NCI-H128 (cell line): ENCODE measurements around the gene OSTF1.

Source experiments
- DNase-seq: peaks from one replicate; lab custom pipeline; 2025; ENCODE audit not compliant: unreplicated experiment; lab: John Stamatoyannopoulos, UW

Gene OSTF1

DNA sequence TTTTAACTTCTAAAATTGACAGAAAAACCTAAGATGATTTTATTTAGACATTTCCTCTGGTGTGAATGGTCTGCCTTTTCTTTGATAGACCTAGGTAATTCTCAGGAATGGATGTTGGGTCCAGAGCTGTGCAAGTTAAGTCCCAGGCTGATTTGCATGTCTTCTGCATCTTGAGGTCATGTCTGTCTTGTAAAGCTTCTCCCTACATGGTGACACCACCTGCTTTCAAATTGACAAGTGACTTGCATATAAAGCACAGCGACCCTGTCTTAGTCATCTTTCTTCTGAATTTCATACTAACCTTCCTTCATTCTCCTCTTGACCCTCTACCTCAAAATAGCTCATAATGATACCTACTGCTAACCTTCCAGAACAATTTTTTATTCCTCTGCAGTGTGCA lies 29.2 kb downstream of the OSTF1 start:
- no peak for DNase-seq

DNA sequence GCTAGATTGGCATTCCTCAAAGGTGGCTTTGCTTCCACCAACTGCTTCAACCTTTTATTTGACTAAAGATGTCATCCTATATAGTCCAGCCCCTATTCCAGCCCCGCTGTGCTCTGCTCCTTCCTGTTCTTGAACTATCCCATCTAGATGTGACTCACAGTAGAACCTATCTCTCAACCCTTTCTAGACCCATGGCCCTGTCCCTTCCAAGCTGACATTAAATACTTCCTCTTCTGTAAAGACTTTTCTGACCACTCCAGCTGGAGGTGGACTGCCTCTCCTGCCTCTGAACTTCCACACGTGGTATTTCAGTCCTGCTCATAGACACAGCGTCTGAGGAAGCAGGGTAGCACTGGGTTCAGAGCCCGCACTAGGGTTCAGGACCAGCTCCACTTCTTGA lies 32.4 kb downstream of the OSTF1 start:
- no peak for DNase-seq

DNA sequence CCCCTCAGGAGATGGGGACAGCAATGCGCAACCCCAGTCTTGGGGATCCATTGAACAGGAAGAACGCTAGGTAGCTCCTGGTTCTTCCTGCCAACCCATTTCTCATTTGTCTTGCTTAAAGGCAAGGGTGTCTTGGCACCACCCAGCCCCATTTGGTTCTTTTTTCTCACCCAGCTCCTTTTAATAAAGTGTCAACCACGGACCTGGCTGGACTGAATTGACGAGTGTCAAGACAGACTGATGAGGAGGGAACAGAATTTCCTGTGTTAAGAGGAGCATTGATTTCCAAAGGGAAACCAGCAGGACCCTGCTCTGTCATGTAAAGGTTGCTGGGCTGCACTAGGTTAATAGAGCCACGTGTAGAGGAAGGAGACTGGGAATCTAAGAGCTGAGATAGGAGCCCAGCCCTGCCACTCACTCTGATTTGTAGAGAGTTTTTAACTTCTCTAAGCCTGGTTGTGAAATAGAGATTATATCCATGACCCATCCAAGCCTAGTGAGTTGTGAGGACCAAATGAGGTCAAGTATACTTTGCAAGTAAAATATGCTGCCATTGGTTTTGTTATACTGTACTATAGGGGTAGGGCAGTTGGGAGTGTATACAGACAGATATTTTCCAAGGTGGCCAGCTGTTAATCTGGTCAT lies 33.7 kb downstream of the OSTF1 start:
- no peak for DNase-seq

DNA sequence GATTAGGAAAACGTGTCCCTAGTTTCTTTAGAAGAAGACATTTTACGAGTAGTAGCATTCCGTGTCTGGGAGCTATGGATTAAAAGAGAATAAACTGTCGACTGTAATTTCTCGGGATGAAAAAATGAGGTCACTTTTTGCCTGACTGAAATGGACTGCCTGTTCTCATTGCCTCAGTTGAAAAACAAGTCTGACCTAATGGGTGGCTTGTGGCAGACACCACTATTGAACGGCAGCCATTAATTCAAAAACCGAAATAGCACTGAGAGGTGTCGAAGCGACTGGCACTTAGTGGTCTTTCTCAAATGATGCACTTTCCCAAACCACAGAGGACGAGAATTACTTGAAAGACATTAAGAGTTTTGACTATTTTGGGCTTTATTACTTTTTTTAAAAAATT lies 35.4 kb downstream of the OSTF1 start:
- no peak for DNase-seq

DNA sequence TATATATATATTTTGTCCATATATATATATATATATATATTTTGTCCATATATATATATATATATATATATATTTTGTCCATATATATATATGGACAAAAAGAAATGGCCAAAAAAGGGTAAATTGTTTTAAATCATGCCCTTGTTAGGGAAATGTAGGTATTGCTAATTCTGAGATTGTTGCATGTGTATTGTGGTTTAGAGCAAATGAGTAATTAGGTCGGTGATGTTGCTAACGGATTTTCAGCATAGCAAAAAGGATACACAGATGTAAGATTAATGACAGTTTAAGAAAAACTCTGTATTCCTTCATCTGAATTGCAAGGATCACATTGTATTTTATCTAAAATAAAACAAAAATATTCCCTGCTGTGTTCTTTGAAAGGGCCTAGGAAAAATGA lies 40.2 kb downstream of the OSTF1 start:
- DNase-seq = no peak

DNA sequence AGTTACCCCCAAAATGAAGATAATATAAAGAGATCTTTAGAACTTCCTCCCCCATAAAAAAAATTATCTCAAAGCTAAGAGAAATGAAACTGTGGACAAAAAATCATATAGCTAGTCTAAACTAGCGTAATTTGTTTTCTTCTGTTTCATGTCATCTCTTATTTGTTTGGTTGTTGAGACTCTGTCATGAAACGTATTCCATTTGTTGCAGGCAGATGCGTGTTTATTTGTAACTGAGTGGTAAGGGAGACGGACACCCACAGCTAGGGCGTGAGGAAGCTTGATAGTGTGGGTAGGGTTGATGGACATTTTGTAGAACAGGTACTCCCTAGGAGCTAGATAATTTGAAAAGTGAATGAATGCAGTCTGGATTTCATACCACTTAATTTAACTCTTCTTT lies 41.9 kb downstream of the OSTF1 start:
- no peak for DNase-seq

DNA sequence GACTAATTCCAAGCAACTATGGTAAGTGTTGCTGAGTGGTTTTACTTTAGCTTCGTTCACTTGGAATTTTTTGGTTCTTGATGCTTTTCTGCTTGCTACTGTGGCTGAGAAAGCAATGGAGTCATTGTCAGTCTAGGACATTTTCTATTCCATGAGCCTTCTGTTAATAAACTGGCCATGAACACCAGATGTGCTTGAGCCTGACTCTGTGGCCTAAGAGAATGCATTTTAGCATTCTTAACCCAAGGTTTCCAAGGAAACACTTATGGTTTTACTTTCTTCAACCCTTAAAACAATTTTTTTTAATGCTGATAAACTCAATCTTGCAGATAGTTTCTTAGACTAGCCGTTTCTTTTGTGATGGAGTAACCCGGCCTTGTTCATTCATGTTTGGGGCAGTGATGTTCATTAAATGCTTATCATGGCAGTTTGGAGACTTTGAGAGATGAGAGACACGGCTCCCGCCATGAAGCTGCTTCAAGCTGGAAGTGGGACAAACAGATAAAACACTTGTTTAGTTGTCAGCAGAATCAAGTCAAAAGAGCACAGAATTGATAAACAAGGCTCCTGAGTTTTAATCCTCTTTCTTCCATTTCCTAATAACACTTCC lies 42.4 kb downstream of the OSTF1 start:
- DNase-seq = no peak

DNA sequence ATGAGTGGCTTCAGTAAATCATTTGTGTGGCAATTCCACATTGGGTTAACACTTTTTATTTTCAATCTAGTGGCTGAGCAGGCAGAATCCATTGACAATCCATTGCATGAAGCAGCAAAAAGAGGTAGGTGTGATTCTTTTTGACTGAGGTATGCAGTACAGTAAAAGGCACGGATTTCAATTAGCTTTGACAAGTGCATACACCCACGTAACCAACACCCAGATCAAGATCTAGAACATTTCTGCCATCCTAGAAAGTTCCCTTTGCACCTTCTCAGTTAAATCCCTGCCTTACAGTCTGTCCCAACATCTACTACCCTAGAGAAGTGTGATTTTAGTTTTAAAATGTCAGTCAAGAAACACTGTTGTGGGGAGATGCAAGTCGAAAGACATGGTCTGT lies 43.4 kb downstream of the OSTF1 start:
- no peak for DNase-seq

DNA sequence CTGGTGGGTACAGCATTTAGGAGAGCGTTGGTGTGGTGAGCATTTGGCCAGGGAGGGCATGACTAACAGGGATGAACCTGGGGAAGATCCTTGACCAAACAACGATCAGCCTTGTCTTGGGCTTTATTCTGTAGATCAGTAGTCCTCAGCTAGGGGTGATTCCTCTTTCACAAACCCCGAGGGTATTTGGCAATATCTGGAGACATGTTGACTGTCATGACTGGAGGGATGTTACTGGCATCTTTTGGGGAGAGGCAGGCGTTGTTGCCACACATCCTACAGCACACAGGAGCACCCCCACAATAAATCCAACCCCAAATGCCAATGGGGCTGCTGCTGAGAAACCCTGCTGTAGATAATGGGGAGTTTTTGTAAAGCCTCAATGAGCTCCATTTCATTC lies 43.9 kb downstream of the OSTF1 start:
- DNase-seq = no peak

DNA sequence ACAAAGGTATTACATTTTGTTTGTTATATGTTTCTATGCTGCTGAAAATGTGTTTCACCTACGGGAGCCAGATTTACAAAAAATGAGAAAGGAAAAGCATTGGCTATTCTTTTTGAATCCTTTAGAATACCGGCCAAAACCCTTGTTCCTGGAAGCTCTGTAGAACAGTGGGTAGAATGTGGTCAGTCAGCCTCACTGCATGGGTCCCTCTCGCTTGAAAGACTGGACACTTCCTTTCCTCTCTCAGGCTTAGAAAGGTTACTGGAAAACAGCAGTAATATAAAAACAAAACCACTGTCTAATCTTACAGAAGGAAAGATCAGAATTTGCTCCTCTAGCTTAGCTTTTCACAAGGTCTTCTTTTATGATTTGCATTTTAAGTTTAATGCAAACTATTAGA lies 45.1 kb downstream of the OSTF1 start:
- no peak for DNase-seq

DNA sequence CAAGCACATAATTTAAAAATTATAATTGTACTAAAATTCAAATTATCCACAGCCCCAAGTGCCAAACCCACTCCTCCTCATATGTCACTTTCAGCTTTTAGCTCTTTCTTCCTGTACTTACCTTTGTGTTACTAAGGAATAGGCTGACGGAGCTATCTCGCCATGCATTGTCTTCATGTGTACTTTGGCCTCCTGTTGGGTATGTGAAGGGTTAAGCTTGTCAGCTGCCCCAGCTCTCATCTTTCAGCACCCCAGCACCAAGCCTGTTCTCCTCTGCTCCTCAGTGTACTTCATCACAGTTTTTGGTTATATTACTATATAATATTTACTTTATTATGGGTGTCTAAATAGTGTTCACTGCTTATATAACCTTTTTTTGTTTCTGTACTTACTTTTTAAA lies 46.2 kb downstream of the OSTF1 start:
- no peak for DNase-seq

DNA sequence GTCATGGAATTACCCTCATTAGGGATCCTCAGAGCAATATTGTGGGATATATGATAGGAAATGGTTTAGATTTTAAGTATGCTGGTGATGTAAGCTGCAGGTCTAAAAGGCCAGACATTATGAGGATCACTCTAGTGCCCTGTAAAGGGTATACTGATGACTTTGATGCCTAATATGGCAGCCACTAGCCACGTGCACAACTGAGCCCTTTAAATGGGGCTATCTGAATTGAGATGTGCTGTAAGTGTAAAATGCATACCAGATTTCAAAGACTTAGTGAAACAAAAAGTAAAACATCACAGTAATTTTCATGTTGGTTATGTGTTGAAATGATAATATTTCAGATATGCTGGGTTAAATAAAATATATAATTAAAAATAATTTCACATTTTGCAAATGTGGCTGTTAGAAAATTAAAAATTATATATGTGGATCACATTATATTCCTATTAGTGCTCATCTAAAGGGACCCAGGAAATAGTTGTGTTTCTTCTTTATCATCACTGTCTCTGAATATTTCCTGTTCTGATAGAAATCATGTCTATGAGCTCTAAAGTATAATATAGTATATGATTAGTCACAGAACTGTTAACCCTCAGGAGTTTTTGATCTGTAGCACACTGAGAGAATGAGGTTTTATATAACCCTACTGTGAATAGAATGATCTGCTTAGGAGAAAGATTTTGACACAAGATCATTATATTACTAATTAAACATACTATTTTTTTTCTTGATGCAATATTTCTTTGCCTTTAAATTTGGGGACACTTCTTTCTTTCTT lies 50.1 kb downstream of the OSTF1 start:
- DNase-seq = no peak

DNA sequence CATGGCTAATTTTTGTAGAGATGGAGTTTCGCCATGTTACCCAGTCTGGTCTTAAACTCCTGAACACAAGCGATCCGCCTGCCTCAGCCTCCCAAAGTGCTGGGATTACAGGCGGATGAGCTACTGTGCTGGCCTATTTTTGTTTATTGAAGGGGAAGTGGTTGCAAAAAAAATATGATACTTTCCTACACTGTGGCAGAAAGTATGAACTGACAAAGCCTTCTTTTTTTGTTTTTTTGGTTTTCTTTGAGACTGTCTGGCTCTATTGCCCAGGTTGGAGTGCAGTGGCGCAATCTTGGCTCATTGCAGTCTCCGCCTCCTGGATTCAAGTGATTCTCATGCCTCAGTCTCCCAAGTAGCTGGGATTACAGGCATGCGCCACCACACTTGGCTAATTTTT lies 50.9 kb downstream of the OSTF1 start:
- DNase-seq = no peak

DNA sequence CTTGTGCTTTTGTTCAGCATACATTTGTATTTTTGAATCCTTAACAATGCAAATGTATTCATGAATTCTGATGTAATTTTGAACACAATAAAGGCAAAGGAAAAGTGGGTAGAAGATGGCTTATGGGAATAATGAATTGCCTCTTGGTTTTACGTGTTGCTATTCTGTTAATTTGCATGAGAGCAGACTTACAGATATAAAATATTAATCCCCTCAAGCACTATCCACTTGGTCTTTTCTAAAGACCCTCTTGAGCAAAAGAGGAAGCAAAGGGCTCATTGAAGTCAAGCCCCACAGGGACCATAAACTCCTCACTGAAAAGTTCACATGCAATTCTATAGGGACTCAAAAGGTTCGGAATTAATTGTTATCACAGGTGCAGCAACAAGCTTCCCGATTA lies 51.9 kb downstream of the OSTF1 start:
- no peak for DNase-seq

DNA sequence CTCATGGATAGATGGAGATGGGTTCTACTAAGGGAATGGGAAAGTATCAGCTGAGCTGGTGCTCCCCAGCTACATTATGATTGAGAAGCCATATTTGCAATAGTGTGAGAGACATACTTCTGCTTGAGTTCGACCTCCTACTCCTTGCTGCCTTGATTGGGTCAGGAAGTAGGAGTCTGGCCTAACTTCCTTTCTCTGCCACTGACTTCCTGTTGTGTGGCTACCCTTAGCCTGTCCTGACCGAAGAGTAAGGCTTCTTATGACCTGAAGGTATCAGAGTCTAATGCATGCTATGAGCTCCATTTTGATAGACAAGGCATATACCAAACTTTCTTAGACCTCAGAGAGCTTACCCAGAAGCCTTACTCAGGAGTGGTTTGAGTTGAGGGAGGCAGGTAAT lies 53.9 kb downstream of the OSTF1 start:
- no peak for DNase-seq

DNA sequence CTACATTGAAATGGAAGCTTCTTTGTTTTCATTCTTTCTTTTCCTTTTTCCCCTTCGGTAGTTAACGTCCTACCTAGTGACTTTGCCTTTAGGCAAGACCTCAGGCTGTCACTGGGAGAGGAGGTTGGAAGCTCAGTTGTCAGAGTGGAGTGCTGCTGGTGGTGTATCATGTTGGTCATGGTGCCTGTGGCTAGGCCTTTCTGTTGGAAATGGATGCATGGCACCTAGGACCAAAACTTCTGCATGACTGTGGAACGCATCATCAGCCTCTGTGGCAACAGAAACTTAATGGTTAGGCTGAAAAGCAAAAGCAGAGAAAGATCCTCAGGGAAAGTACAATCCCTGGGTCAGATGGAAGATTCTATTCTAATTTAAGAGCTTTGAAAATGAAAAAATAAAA lies 57.9 kb downstream of the OSTF1 start:
- no peak for DNase-seq

DNA sequence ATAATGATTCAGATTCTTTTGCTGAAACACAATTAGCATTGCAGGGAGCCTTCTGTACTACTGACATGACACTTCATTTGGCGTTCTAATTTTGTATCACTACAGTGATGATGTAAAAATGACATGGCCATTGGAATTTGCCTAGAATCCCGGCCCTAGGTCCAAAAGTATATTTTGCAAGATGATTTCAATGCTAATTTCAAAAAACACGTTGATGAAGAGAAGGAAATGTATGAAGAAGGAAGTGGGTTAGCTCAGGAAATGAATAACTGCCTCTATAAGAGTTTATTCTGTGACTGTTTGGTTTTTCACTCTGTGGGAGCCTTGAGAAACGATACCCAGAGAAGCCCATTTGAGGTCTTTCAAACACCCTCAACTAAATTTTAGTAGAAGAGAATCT lies 59.3 kb downstream of the OSTF1 start:
- no peak for DNase-seq

DNA sequence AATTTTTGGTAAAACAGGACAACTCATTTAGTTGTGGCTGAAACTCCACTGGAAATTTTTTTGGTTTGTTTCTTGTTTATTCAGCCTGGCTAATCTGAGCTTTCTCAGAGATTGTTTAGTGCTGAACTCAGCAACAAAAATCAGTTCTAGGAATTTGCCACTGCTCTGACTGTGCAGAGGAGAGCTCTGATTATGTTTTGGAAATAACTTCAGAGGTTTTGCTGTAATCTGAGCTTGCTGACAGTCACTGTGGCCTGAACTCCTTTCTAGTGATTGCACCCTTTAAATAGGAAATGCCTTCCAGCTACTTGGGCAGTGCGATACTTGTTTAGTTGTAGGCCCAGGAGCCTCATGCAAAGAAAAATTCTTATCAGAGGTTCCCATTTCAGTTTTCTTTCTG lies 60.2 kb downstream of the OSTF1 start:
- DNase-seq = no peak

DNA sequence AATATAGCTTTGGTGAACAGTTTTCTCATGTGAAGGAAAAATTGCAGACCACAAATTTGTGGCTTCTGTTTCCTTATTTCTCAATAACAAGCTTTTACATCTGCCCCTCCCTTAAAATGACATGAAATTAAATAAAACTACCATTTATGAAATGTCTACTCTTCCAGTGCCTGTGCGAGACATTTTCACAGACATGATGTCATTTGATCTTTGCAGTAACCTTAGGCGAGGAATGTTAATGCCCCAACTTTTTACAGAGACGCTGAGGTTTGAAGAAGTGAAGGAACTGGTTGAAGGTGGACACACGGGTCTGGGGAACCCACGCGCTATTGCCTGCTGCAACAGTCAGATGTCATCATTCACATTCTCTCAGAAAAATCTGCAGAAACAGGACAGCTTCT lies 61.5 kb downstream of the OSTF1 start:
- no peak for DNase-seq

DNA sequence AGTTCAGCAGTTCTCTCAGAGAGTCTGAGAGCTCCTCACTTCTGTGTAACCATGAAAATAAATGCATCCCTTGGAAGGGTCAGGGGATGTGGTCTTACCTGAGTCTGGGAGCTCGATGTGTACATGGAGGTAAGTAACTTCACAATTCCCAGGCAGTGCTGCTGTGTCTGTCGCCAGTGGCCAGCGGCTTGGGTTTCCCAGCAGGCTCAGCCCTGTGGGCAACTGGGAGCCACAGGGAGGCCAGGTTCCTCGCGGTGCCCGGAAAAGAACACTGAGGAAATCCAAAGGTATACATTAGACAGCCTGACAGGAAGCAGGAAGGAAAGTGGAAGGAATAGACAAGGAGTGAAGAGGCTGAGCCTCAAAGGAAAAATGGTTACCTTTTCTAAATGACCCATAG lies 62.2 kb downstream of the OSTF1 start:
- DNase-seq = no peak

DNA sequence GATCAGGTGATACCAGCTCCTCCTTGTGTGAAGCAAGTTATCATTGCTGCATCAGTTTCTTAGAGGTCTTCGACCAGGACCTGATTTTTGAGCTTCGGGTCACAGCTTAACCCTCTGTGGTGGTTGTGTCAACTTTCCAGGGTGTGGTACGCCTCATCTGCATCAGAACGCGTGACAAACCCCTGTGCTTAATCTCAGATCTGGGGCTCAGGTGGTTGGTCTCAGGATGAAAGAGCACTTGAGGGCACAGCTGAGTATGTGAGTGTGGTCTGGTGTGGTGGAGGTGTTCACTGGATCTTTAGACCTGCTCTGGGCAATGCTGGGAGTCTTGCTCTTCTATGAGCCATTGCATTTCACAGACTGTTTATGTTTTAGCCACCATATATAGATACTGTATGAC lies 64.1 kb downstream of the OSTF1 start:
- DNase-seq = no peak

DNA sequence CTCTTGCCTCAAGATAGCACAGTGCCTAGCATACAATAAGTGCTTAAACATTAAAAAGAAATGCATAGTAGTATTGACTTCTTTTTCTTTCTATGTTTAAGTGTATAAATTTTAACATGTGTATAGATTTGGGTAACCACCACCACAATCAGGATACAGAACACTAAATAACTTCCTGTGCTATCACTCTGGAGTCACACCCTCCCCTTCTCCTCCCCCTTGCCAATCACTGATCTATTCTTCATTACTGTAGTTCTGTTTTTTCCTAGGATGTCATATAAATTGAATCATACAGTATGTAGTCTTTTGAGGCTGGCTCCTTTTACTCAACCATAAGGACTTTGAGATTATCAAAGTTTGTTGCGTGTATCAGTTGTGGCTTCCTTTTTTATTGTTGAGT lies 68.5 kb downstream of the OSTF1 start:
- no peak for DNase-seq
